Measurements from ENCODE around the gene PLAC9. TPM values are rescaled to one million over a fixed set of nuclear protein-coding genes. Genes with fewer than 3 reads are reported as not detected.

PLAC9 gene
- total RNA-seq, 3 donors from 2014 or later: 7.5 to 66.2 (median 13.4) TPM

DNA sequence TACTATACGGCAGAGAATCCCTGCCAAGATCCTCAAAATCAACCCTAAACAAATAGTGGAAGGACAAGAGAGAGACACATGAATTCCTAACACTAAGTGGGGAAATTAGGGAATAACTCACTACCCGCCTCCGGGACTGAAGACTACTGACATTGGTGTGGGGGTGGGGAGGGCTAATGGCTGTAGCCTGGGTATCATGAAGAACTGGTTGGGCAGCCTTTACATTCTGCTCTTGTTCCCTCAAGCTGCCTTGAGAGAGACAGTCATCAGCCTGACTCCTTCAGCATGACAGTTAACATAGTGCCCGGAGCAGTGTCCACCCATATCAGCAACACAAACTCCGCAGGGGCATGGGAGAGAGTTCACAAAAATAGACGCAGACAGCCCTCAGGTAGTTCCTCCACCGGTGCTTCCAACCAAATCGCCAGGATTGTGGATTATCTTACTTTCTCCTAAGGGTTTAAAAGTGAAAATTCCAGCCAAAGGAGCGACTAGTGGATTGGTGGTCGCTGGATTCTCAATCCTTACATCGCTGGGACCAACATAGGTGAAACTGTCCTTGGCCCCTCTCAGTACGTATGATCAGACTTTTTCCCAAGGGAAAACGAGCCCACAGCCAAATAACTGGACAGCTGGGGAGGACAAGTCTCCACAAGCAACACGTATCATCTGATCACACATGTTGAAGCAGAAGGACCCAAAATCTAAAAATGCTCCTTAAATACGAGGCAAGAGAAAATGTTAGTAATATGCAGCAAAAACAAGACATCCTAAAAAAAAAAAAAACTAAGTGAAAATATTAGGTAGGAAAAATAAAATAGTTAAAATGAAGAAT is 31.5 kb upstream of the PLAC9 start:
- intact Hi-C loops (cut with DNase I; ENCODE audit: low total_unique reads): no loop called here
- Histone ChIP-seq H3K4me3 (peak overlapping the region in 2 of 3 donors; percentile 23 to 32), H3K9me3 (no peaks in the 10 kb centered on the region), H3K36me3 (no peaks in the 10 kb centered on the region), H3K27ac (peak overlapping the region in 1 of 2 donors; percentile 32), H3K27me3 (no peaks in the 10 kb centered on the region), H3K4me1 (no peaks in the 10 kb centered on the region)
- DNase-seq (ENCODE audit: low spot score in 2 of 2): peak; percentile 51 to 58
- no peak for TF ChIP-seq POLR2AphosphoS5 (IDR thresholded peaks at IDR 0.05)
- no peak for TF ChIP-seq CTCF (IDR thresholded peaks at IDR 0.05)
- no peak for TF ChIP-seq POLR2A (IDR thresholded peaks at IDR 0.05)

- intact Hi-C loops (cut with DNase I; ENCODE audit: low total_unique reads): no loop called here
- H3K36me3 ChIP-seq: no peaks in the 10 kb centered on the region
- TF ChIP-seq POLR2AphosphoS5 (IDR thresholded peaks at IDR 0.05) (no peak), CTCF (IDR thresholded peaks at IDR 0.05) (no peak), POLR2A (IDR thresholded peaks at IDR 0.05) (no peak)
- no peaks in the 10 kb centered on the region for H3K4me1 ChIP-seq
- H3K27me3 ChIP-seq: no peaks in the 10 kb centered on the region
- peak overlapping the region; percentile 79 to 90 for H3K27ac ChIP-seq
- no peak for DNase-seq (ENCODE audit: low spot score in 2 of 2)
- peak overlapping the region in 1 of 3 donors; percentile 33 for H3K4me3 ChIP-seq
- H3K9me3 ChIP-seq: peaks cover 0 to 17% of the 10 kb centered on the region in 2 donors
These were observed 28.2 kb upstream of the PLAC9 start for GRCh38 chr10:80104066-80104926.

- H3K4me3 ChIP-seq: no peak overlapping the region
- intact Hi-C loops (cut with DNase I; ENCODE audit: low total_unique reads): no loop called here
- no peak for TF ChIP-seq CTCF (IDR thresholded peaks at IDR 0.05)
- no peak for TF ChIP-seq POLR2A (IDR thresholded peaks at IDR 0.05)
- TF ChIP-seq POLR2AphosphoS5 (IDR thresholded peaks at IDR 0.05): no peak
- no peaks in the 10 kb centered on the region for H3K4me1 ChIP-seq
- peaks cover 0 to 18% of the 10 kb centered on the region in 2 donors for H3K9me3 ChIP-seq
- H3K27me3 ChIP-seq: no peaks in the 10 kb centered on the region
- no peak overlapping the region for H3K27ac ChIP-seq
- H3K36me3 ChIP-seq: no peaks in the 10 kb centered on the region
- no peak for DNase-seq (ENCODE audit: low spot score in 2 of 2)
These were observed 23.8 kb upstream of the PLAC9 start for GRCh38 chr10:80108576-80109239.

GRCh38 chr10:80110986-80111385 is 21.5 kb upstream of the PLAC9 start:
- no peaks in the 10 kb centered on the region for H3K27me3 ChIP-seq
- H3K4me3 ChIP-seq: no peak overlapping the region
- peaks cover 0 to 18% of the 10 kb centered on the region in 2 donors for H3K9me3 ChIP-seq
- intact Hi-C loops (cut with DNase I; ENCODE audit: low total_unique reads): no loop called here
- DNase-seq (ENCODE audit: low spot score in 2 of 2): no peak
- H3K36me3 ChIP-seq: no peaks in the 10 kb centered on the region
- peak overlapping the region in 1 of 2 donors; percentile 20 for H3K27ac ChIP-seq
- no peaks in the 10 kb centered on the region for H3K4me1 ChIP-seq
- TF ChIP-seq POLR2A (IDR thresholded peaks at IDR 0.05) (no peak), POLR2AphosphoS5 (IDR thresholded peaks at IDR 0.05) (no peak), CTCF (IDR thresholded peaks at IDR 0.05) (no peak)

Measured in breast epithelium (tissue), 4 donors.